Kidney (tissue), 14 donors: Measurements from ENCODE around the gene TRPM7. TPM values are rescaled to one million over a fixed set of nuclear protein-coding genes. Genes with fewer than 3 reads are reported as not detected.

ENCODE experiments used
- DNase-seq, 5 donors: peaks; one replicate each; pipeline ENCODE4 v3.0.0-alpha.2; 2013 to 2020
- FAIRE-seq: peaks from 2 replicates; lab custom pipeline; 2012; peaks lifted over from hg19 to GRCh38; lab: Jason Lieb, UNC
- H3K27ac ChIP-seq, 2 donors: one replicate each; pipeline ENCODE4 v1.7.0; 2013; ENCODE audit warnings: low read depth in 2 of 2, low read length in 2 of 2, inconsistent platforms in 1 of 2
- H3K27me3 ChIP-seq: one replicate; pipeline ENCODE4 v1.7.1; 2013; ENCODE audit warnings: low read length, inconsistent platforms; ENCODE audit not compliant: control insufficient read depth, insufficient read depth
- H3K36me3 ChIP-seq, 3 donors: one replicate each; pipeline versions ENCODE4 v1.7.0 to v1.7.1; 2013; ENCODE audit warnings: low read length in 3 of 3, control low read depth in 1 of 3, inconsistent platforms in 1 of 3; ENCODE audit not compliant: insufficient read depth in 3 of 3, control insufficient read depth in 2 of 3
- H3K4me1 ChIP-seq, 3 donors: one replicate each; pipeline versions ENCODE4 v1.7.0 to v1.7.1; 2013; ENCODE audit warnings: low read length in 3 of 3, inconsistent platforms in 1 of 3, low read depth in 1 of 3; ENCODE audit not compliant: control insufficient read depth in 2 of 3, insufficient read depth in 2 of 3
- H3K4me3 ChIP-seq, 3 donors: one replicate each; pipeline versions ENCODE4 v1.7.0 to v1.8.1; 2013; ENCODE audit warnings: low read length in 3 of 3, control low read depth in 1 of 3, inconsistent platforms in 1 of 3
- H3K9ac ChIP-seq, 3 donors: one replicate each; pipeline versions ENCODE4 v1.7.0 to v1.7.1; 2013; ENCODE audit warnings: low read length in 3 of 3, control low read depth in 1 of 3, inconsistent platforms in 1 of 3
- H3K9me3 ChIP-seq, 3 donors: one replicate each; pipeline versions ENCODE4 v1.7.0 to v1.7.1; 2013; ENCODE audit warnings: low read length in 3 of 3, control low read depth in 1 of 3, inconsistent platforms in 1 of 3; ENCODE audit not compliant: control insufficient read depth in 2 of 3, insufficient read depth in 1 of 3
- CTCF ChIP-seq: IDR thresholded peaks from 3 replicates; pipeline ENCODE4 v1.5.1; 2012; ENCODE audit warnings: mild to moderate bottlenecking, moderate library complexity, borderline replicate concordance; ENCODE audit not compliant: insufficient read depth; ENCODE audit errors: extremely low read depth
- intact Hi-C: fragments of 100-400 bp; cut with DNase I; formaldehyde crosslinking; loops from one replicate; pipeline ENCODE4 v1.11.1; 2022
- polyA plus RNA-seq: library from polyadenylated mRNA; stranded (reverse); fragments of 350-450 nt; fragmentation: Illumina TruSeq; extraction: RNeasy Lipid Tissue Mini Kit (QIAGEN cat#74804); gene quantifications from one replicate; pipeline ENCODE4 v1.2.3, GENCODE V29; 2014; ENCODE audit warnings: low read depth, low replicate concordance; ENCODE audit not compliant: insufficient read depth
- total RNA-seq: library from RNA; stranded (reverse); fragmentation: NEBNext Ultra II Directional; extraction: Animal tissue kit (Norgen Biotek cat#: 25700); gene quantifications from one replicate; pipeline ENCODE4 v1.2.1, GENCODE V29; 2021
- donor health status: control.
- donor health status: control.
- donor health status: control.
- donor health status: control.
- donor health status: control.
- donor health status: DM: yes; HTN: yes; CAD: no.
- donor health status: Normal renal cell carcinoma (clear cell type).

Gene TRPM7
- total and polyA plus RNA-seq, 2 donors from 2014 or later = 17.0 to 38.3 TPM

- DNase-seq (no peak), FAIRE-seq (no peak)
- Histone ChIP-seq H3K9me3 (no peaks in the 10 kb centered on the region), H3K9ac (no peak overlapping the region), H3K4me3 (no peak overlapping the region), H3K36me3 (peaks cover 0 to 10% (median 0%) of the 10 kb centered on the region in 3 donors), H3K4me1 (no peaks in the 10 kb centered on the region), H3K27me3 (no peaks in the 10 kb centered on the region), H3K27ac (no peak overlapping the region)
- TF ChIP-seq CTCF = no peak
- intact Hi-C loops = no loop called here
Observed at GRCh38 chr15:50563756-50564155, 122.8 kb downstream of the TRPM7 start.

DNA sequence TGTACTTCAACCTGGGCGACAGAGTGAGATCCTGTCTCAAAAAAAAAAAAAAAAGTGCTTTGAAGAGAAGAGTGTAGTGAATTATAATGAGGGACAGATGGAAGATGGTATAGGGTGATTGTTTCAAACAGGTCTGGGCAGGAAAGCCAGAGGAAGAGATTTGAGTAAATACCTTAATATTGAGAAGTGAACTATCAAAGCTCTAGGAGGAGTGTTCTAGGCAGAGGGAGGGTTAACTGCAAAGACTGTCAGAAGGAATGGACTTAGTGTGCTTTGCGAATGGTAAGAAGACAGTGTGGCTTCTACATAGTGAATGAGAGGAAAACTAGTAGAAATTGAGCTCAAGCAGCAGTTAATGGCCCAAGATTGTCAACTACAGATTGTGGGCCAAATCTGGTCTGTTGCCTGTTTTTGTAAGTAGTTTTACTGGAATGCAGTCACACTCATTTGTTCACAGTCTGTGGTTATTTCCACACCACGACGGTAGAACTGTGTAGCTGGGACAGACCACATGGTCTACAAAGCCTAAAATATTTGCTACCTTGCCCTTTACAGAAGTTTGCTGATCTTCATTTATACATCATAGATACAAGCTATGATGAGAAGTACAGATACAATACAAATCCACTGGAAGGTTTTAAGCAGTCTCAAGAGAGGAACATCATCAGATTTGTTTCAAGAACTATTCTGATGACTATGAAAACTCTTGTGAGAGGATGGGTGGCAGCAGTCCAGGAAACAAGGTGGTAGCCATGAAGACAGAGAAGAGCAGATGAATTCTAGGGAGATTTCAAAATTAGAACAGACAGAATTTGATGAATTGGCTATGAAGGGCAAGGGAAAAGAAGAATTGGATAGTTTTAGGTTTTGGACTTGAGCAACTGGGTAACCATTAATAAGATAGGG lies 123.6 kb downstream of the TRPM7 start:
- peaks cover 0 to 7% (median 0%) of the 10 kb centered on the region in 3 donors for H3K36me3 ChIP-seq
- intact Hi-C loops = no loop called here
- H3K27ac ChIP-seq = no peak overlapping the region

GRCh38 chr15:50558012-50558411 lies 128.6 kb downstream of the TRPM7 start:
- FAIRE-seq (no peak), DNase-seq (no peak)
- Histone ChIP-seq H3K9ac (no peak overlapping the region), H3K9me3 (no peaks in the 10 kb centered on the region), H3K36me3 (peaks cover 0 to 11% (median 0%) of the 10 kb centered on the region in 3 donors), H3K4me1 (no peaks in the 10 kb centered on the region), H3K4me3 (no peak overlapping the region), H3K27me3 (no peaks in the 10 kb centered on the region), H3K27ac (no peak overlapping the region)
- intact Hi-C loops = no loop called here
- TF ChIP-seq CTCF = no peak

More for the DNA sequence above, 123.6 kb downstream of the TRPM7 start:
- FAIRE-seq (no peak), DNase-seq (no peak)
- TF ChIP-seq CTCF = no peak
- no peaks in the 10 kb centered on the region for H3K4me1 ChIP-seq
- H3K9me3 ChIP-seq = no peaks in the 10 kb centered on the region
- no peaks in the 10 kb centered on the region for H3K27me3 ChIP-seq
- H3K9ac ChIP-seq = no peak overlapping the region
- H3K4me3 ChIP-seq = no peak overlapping the region
